Neural cell (in vitro differentiated cells): Measurements from ENCODE around the gene STEAP2.

ENCODE experiments used
- CTCF ChIP-seq: fragments of 450-650 bp; IDR thresholded peaks from 2 replicates; pipeline ENCODE4 v1.5.1; 2014; ENCODE audit warnings: antibody characterized with exemption, mild to moderate bottlenecking, moderate library complexity; ENCODE audit not compliant: poor library complexity, severe bottlenecking
- EP300 ChIP-seq: fragments of 450-650 bp; conservative IDR thresholded peaks from 2 replicates; pipeline ENCODE4 v1.6.1; 2014; ENCODE audit warnings: antibody characterized with exemption, mild to moderate bottlenecking, moderate library complexity; ENCODE audit not compliant: poor library complexity, severe bottlenecking
- EZH2 ChIP-seq: fragments of 200-600, 300-800 bp; shearing (Covaris generic), sonication (generic); IDR thresholded peaks from 2 replicates; pipeline ENCODE4 v1.6.1; 2014; ENCODE audit warnings: antibody characterized with exemption, low read length, borderline replicate concordance, mild to moderate bottlenecking; ENCODE audit not compliant: insufficient read depth, poor library complexity, severe bottlenecking
- MXI1 ChIP-seq: fragments of 450-650 bp; conservative IDR thresholded peaks from 2 replicates; pipeline ENCODE4 v1.6.1; 2014; ENCODE audit warnings: antibody characterized with exemption, mild to moderate bottlenecking; ENCODE audit not compliant: poor library complexity, severe bottlenecking
- POLR2AphosphoS5 ChIP-seq: IDR thresholded peaks from 2 replicates; pipeline ENCODE4 v1.6.1; 2012
- RAD21 ChIP-seq: fragments of 450-650 bp; conservative IDR thresholded peaks from 2 replicates; pipeline ENCODE4 v1.6.1; 2014; ENCODE audit warnings: antibody characterized with exemption, mild to moderate bottlenecking, moderate library complexity
- REST ChIP-seq: IDR thresholded peaks from 2 replicates; pipeline ENCODE4 v1.6.1; 2012; ENCODE audit warnings: borderline replicate concordance
- SMC3 ChIP-seq: fragments of 450-650 bp; conservative IDR thresholded peaks from 2 replicates; pipeline ENCODE4 v1.6.1; 2014; ENCODE audit warnings: antibody characterized with exemption, mild to moderate bottlenecking, moderate library complexity; ENCODE audit not compliant: poor library complexity
- TAF1 ChIP-seq: IDR thresholded peaks from 2 replicates; pipeline ENCODE4 v1.6.1; 2012; ENCODE audit warnings: low read depth

DNA sequence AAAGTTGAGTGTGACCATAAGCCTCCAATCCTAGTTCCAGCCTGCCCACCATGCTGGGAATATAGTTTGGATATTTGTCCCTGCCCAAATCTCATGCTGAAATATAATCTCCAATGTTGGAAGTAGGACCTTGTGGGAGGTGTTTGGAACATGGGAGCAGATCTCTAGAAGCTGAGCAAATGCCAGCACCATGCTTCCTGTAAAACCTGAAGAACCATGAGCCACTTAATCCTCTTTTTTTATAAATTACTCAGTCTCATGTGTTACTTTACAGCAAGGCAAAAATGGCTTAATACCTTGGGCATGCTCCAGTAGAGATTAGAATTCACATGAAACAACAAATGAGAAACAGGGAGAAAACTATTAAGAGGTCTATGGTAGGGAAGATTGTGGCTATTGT lies 30.1 kb upstream of the STEAP2 start:
- TF ChIP-seq CTCF, result no peak
- no peak for TF ChIP-seq TAF1
- no peak for TF ChIP-seq EZH2
- no peak for TF ChIP-seq SMC3
- TF ChIP-seq REST, result no peak
- TF ChIP-seq RAD21, result no peak
- no peak for TF ChIP-seq POLR2AphosphoS5
- TF ChIP-seq EP300, result no peak
- no peak for TF ChIP-seq MXI1
